ENCODE results near the gene IL22RA1. TPM values are rescaled to one million over a fixed set of nuclear protein-coding genes. Genes with fewer than 3 reads are reported as not detected.

The IL22RA1 gene
- total and polyA plus RNA-seq, 9 of the 15 experiments (the other 6 are each of a cell fraction or from before 2014, with no cell fraction given), result not detected

DNA sequence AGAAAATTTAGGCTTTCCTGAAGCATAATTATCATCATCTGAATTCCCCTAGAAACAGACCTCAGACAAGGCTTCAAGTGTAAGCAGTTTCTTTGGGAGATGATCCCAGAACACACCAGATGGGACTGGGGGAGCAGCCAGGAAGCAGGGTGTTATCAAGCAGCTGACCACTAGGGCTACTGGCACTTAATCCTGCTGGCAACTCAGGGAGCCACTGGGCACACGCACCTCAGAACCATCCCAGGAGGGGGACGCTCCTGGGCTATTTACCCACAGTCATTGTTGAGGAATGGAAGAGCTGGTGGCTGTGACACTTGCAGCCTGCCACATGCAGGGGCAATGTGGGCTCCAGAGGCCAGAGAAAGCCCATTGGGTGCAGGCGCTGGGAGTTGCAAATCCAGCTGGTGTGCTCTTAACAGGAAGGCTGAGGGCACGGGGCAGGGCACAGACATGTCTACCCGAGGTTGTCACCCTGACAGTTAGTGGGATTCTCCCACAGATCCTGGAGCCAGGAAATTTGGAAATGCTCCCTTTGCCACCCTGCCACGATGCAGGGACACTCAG lies 15.1 kb upstream of the IL22RA1 start:
- Histone ChIP-seq H3K27ac (ENCODE audit: extremely low read depth, low read depth, low read length) (no peak overlapping the region), H3K9ac (ENCODE audit: insufficient read depth in 1 of 2, low read depth in 2 of 2, low read length in 2 of 2) (no peak overlapping the region), H3K9me3 (replicated peaks; ENCODE audit: control insufficient read depth, insufficient read depth, low read depth, low read length) (no peaks in the 10 kb centered on the region), H3K4me2 (ENCODE audit: insufficient read depth, low read length) (no peak overlapping the region), H3K4me1 (replicated peaks in 1 of 2; ENCODE audit: control insufficient read depth in 2 of 2, insufficient read depth in 2 of 2, low read length in 2 of 2) (no peaks in the 10 kb centered on the region), H3K27me3 (ENCODE audit: control insufficient read depth in 2 of 2, insufficient read depth in 2 of 2, low read length in 2 of 2) (peaks cover 51 to 78% of the 10 kb centered on the region in 2 experiments), H3K79me2 (ENCODE audit: control insufficient read depth, insufficient read depth, low read length) (no peaks in the 10 kb centered on the region), H2AFZ (ENCODE audit: low read depth, low read length) (no peak overlapping the region), H3K9me1 (ENCODE audit: control insufficient read depth, insufficient read depth, low read length) (no peaks in the 10 kb centered on the region), H3K36me3 (ENCODE audit: control insufficient read depth, insufficient read depth, low read length) (no peaks in the 10 kb centered on the region), H3K4me3 (no peak overlapping the region), H4K20me1 (replicated peaks; ENCODE audit: control insufficient read depth, insufficient read depth, low read length) (0 out of 2 replicates have a peak, but pooled peaks cover 6% of the 10 kb centered on the region)
- POLR2A ChIA-PET, result no interaction called here
- FAIRE-seq, result no peak
- no peak for DNase-seq (ENCODE audit: extremely low read depth in 1 of 4, low spot score in 3 of 4)
- CTCF ChIA-PET (ENCODE audit: low intra/inter-chr PET ratio), result no interaction called here
- intact Hi-C loops (cut with micrococcal nuclease) (no loop called here), in situ Hi-C loops (cut with MboI) (no loop called here)
- WGBS (ENCODE audit: insufficient coverage, low coverage, missing lambda C conversion rate), result 2% methylated on average over 6 of the region's 6 CpGs
- BruUV-seq (replicated peaks), result no TSS peak
- TF ChIP-seq, protein P1, sequence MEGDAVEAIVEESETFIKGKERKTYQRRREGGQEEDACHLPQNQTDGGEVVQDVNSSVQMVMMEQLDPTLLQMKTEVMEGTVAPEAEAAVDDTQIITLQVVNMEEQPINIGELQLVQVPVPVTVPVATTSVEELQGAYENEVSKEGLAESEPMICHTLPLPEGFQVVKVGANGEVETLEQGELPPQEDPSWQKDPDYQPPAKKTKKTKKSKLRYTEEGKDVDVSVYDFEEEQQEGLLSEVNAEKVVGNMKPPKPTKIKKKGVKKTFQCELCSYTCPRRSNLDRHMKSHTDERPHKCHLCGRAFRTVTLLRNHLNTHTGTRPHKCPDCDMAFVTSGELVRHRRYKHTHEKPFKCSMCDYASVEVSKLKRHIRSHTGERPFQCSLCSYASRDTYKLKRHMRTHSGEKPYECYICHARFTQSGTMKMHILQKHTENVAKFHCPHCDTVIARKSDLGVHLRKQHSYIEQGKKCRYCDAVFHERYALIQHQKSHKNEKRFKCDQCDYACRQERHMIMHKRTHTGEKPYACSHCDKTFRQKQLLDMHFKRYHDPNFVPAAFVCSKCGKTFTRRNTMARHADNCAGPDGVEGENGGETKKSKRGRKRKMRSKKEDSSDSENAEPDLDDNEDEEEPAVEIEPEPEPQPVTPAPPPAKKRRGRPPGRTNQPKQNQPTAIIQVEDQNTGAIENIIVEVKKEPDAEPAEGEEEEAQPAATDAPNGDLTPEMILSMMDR (IDR thresholded peaks at IDR 0.05 in 2 of 3, conservative IDR thresholded peaks at IDR 0.05 in 1 of 3; ENCODE audit: insufficient read depth in 2 of 3, low read depth in 1 of 3, low read length in 3 of 3), result peak; percentile 11 to 36 (median 17); a peak in 2 of 6 replicates
- no peak for TF ChIP-seq ZEB2 (IDR thresholded peaks at IDR 0.05)
- TF ChIP-seq, protein P2, sequence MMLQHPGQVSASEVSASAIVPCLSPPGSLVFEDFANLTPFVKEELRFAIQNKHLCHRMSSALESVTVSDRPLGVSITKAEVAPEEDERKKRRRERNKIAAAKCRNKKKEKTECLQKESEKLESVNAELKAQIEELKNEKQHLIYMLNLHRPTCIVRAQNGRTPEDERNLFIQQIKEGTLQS (IDR thresholded peaks at IDR 0.05), result no peak
- TF ChIP-seq, protein P2 (CRISPR knock-in tag; conservative IDR thresholded peaks at IDR 0.05), result no peak
- peak; percentile 38; the same call in 2 of the 3 replicates for ATAC-seq

Measured in K562 (cell line).